Measurements from ENCODE around the gene KPNA3. TPM values are rescaled to one million over a fixed set of nuclear protein-coding genes. Genes with fewer than 3 reads are reported as not detected.

The KPNA3 gene
- total and polyA plus RNA-seq, 8 donors: 5.3 to 16.0 (median 8.5) TPM

DNA sequence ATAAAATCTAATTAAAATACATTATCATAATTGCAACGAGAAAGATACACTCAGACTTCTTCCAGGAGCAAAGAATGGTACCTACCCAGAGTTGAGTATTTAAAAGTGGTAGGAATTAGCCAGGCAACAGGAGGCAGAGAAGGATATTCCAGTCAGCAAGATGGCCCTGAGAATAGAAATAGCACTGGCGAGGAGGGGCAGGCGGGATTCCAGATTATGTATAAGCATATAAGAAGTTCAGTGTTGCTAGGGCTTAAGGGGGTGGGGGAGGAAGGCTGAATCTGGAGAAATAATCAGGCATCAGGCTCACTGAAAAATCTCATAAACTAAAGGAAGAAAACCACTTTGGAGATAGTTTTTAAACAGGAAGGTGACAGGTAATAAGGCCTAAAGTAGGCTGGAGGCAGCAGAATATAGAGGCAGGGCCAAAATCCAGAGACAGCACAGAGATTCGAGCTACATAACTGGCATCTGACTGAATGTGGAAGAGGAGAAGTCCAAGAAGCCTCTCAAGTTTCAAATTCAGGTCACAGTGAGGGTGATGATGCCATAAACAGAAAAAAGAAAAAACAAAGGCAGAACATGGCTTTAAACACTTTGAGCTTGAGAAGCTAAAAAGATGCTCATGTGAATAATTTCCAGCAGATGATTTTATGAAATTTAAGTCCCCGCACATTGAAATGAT lies 7.5 kb downstream of the KPNA3 start:
- Histone ChIP-seq H3K36me3 (no peaks in the 10 kb centered on the region), H3K9me3 (no peaks in the 10 kb centered on the region), H3K4me3 (no peak overlapping the region), H3K4me1 (peaks cover 0 to 2% (median 0%) of the 10 kb centered on the region in 3 donors), H3K27ac (no peak overlapping the region), H3K27me3 (no peaks in the 10 kb centered on the region)
- intact Hi-C loops (cut with DNase I): loop anchor here in 1 of 3 donors (10.0 kb wide), 1 partner anchor 100 kb away; no protein-coding TSS in a partner anchor
- FAIRE-seq (no peak), ATAC-seq (no peak), DNase-seq (no peak)
- WGBS, 2 donors: 82 to 93% methylated on average over 5 of the region's 5 CpGs
- TF ChIP-seq, protein P1, sequence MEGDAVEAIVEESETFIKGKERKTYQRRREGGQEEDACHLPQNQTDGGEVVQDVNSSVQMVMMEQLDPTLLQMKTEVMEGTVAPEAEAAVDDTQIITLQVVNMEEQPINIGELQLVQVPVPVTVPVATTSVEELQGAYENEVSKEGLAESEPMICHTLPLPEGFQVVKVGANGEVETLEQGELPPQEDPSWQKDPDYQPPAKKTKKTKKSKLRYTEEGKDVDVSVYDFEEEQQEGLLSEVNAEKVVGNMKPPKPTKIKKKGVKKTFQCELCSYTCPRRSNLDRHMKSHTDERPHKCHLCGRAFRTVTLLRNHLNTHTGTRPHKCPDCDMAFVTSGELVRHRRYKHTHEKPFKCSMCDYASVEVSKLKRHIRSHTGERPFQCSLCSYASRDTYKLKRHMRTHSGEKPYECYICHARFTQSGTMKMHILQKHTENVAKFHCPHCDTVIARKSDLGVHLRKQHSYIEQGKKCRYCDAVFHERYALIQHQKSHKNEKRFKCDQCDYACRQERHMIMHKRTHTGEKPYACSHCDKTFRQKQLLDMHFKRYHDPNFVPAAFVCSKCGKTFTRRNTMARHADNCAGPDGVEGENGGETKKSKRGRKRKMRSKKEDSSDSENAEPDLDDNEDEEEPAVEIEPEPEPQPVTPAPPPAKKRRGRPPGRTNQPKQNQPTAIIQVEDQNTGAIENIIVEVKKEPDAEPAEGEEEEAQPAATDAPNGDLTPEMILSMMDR (IDR thresholded peaks at IDR 0.05): no peak

DNA sequence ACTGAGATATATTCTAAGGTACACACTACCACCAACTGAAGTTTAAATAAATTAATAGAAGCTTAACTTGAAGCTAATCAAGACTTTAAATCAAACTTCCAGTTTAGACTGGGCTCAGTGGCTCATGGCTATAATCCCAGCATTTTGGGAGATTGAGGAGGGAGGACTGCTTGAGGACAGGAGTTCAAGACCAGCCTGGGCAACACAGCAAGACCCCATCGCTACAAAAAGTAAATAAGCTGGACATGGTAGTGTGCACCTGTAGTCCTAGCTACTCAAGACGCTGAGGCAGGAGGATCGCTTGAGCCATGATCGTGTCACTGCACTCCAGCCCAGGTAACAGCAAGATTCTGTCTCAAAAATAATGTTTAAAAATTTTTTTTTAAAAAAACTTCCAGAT lies 8.6 kb downstream of the KPNA3 start:
- TF ChIP-seq, protein P1 (IDR thresholded peaks at IDR 0.05): no peak
- WGBS, 2 donors: 98% methylated on average over 4 of the region's 4 CpGs
- no peak for ATAC-seq
- DNase-seq: no peak
- Histone ChIP-seq H3K4me3 (no peak overlapping the region), H3K9me3 (no peaks in the 10 kb centered on the region), H3K36me3 (no peaks in the 10 kb centered on the region), H3K27me3 (no peaks in the 10 kb centered on the region), H3K4me1 (no peaks in the 10 kb centered on the region), H3K27ac (no peak overlapping the region)
- intact Hi-C loops (cut with DNase I): loop anchor here in 1 of 3 donors (10.0 kb wide), 1 partner anchor 99 kb away; no protein-coding TSS in a partner anchor
- FAIRE-seq: no peak

DNA sequence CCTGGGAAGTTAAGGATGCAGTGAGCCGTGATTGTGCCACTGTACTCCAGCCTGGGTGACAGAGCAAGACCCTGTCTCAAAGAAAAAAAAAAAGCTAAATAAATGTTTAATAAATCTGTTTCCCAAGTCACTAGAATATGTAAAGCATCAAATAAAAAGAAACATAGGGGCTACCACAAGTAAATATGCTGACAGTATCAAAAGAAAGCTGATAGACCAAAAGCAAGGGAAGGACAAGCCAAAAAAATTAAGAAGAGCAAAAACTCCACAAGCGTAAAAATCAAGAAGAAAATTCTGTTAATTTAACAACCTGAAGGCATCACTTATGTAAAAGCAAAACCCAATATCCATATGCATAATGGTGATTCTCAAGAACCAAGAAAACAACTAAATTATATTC lies 9.7 kb downstream of the KPNA3 start:
- no peak for FAIRE-seq
- peaks cover 0 to 4% (median 2%) of the 10 kb centered on the region in 3 donors for H3K4me1 ChIP-seq
- intact Hi-C loops (cut with DNase I): loop anchor here in 1 of 3 donors (10.0 kb wide), 1 partner anchor 98 kb away; no protein-coding TSS in a partner anchor
- no peak for ATAC-seq
- TF ChIP-seq, protein P1 (IDR thresholded peaks at IDR 0.05): no peak
- DNase-seq: no peak
- no peak overlapping the region for H3K27ac ChIP-seq
- no peaks in the 10 kb centered on the region for H3K36me3 ChIP-seq
- no peaks in the 10 kb centered on the region for H3K27me3 ChIP-seq
- WGBS, 2 donors: 91 to 96% methylated on average over 2 of the region's 2 CpGs
- no peaks in the 10 kb centered on the region for H3K9me3 ChIP-seq
- H3K4me3 ChIP-seq: no peak overlapping the region

DNA sequence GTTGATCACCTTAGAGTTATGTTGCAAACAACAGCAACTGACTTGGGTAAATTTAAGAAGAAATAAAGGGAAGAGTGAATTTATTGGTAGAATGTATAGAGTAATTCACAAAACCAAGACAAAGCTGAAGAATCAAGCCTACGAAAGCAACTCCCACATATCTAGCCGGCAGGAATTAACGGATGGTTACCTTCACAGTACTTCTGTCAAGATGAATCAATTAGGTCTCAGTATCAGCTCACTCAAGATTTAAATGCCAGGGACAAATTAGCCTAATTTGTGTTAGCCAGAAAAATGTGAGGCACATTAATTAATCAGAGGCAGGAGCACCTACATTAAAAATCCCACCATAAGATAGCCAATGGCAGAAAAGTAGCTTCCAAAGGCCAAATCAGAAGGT lies 10.7 kb downstream of the KPNA3 start:
- H3K9me3 ChIP-seq: no peaks in the 10 kb centered on the region
- no peak for DNase-seq
- no peak for FAIRE-seq
- TF ChIP-seq, protein P1 (IDR thresholded peaks at IDR 0.05): no peak
- 74 to 89% methylated on average over 3 of the region's 3 CpGs for WGBS, 2 donors
- no peaks in the 10 kb centered on the region for H3K27me3 ChIP-seq
- no peak for ATAC-seq
- no peaks in the 10 kb centered on the region for H3K36me3 ChIP-seq
- H3K4me1 ChIP-seq: peaks cover 7 to 11% (median 9%) of the 10 kb centered on the region in 3 donors
- no peak overlapping the region for H3K27ac ChIP-seq
- intact Hi-C loops (cut with DNase I): loop anchor here in 1 of 3 donors (10.0 kb wide), 1 partner anchor 97 kb away; no protein-coding TSS in a partner anchor
- H3K4me3 ChIP-seq: no peak overlapping the region

DNA sequence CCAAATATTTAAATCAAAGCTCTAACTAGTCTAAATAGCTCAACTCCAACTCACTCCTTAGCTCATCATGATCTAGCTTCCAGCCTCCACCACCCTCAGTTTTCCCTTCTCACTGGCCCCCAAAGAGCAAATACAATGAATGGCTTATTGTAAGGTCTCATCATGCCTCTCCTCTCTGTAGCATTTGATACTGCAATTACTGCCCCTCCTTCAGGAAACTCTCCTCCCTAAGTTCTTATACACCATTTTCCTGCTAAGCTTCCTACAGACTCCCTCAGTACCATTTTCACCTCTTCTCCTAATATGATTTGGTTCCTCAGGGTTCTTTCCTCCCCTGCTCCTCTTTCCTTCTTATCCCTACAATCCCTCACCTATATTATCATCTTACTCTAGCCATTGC lies 12.8 kb downstream of the KPNA3 start:
- Histone ChIP-seq H3K9me3 (no peaks in the 10 kb centered on the region), H3K27ac (no peak overlapping the region), H3K36me3 (no peaks in the 10 kb centered on the region), H3K4me1 (peaks cover 7 to 16% (median 14%) of the 10 kb centered on the region in 3 donors), H3K27me3 (no peaks in the 10 kb centered on the region), H3K4me3 (no peak overlapping the region)
- DNase-seq (no peak), ATAC-seq (no peak), FAIRE-seq (no peak)
- intact Hi-C loops (cut with DNase I): loop anchor here in 1 of 3 donors (10.0 kb wide), 1 partner anchor 95 kb away; no protein-coding TSS in a partner anchor
- TF ChIP-seq, protein P1 (IDR thresholded peaks at IDR 0.05): no peak
